Mesodermal cell (in vitro differentiated cells): ENCODE data around the gene LIPC.

Experiments
- H3K27ac ChIP-seq: 2 replicates; pipeline ENCODE4 v1.7.0; 2013; ENCODE audit warnings: mild to moderate bottlenecking, low read depth, low read length, moderate library complexity; ENCODE audit not compliant: severe bottlenecking
- H3K36me3 ChIP-seq: 2 replicates; pipeline ENCODE4 v1.7.1; 2013; ENCODE audit warnings: mild to moderate bottlenecking, low read length, moderate library complexity; ENCODE audit not compliant: control insufficient read depth, insufficient read depth
- H3K4me1 ChIP-seq: one replicate; pipeline ENCODE4 v1.7.1; 2013; ENCODE audit warnings: mild to moderate bottlenecking, low read length; ENCODE audit not compliant: insufficient read depth, control insufficient read depth, poor library complexity, severe bottlenecking
- H3K4me3 ChIP-seq: 2 replicates; pipeline ENCODE4 v1.7.0; 2013; ENCODE audit warnings: low read length, control low read depth, mild to moderate bottlenecking; ENCODE audit not compliant: insufficient read depth, poor library complexity, severe bottlenecking; ENCODE audit errors: extremely low read depth
- H3K9me3 ChIP-seq: 2 replicates; pipeline ENCODE4 v1.7.1; 2013; ENCODE audit warnings: mild to moderate bottlenecking, low read length, moderate library complexity; ENCODE audit not compliant: control insufficient read depth
- WGBS, 2 experiments: methylation state at CpG; one replicate each; pipeline ENCODE4 v1.1.5; 2013; ENCODE audit warnings: missing lambda C conversion rate in 2 of 2; ENCODE audit not compliant: insufficient coverage in 2 of 2; 5-methylcytosine and 5-hydroxymethylcytosine counted together

LIPC gene

DNA sequence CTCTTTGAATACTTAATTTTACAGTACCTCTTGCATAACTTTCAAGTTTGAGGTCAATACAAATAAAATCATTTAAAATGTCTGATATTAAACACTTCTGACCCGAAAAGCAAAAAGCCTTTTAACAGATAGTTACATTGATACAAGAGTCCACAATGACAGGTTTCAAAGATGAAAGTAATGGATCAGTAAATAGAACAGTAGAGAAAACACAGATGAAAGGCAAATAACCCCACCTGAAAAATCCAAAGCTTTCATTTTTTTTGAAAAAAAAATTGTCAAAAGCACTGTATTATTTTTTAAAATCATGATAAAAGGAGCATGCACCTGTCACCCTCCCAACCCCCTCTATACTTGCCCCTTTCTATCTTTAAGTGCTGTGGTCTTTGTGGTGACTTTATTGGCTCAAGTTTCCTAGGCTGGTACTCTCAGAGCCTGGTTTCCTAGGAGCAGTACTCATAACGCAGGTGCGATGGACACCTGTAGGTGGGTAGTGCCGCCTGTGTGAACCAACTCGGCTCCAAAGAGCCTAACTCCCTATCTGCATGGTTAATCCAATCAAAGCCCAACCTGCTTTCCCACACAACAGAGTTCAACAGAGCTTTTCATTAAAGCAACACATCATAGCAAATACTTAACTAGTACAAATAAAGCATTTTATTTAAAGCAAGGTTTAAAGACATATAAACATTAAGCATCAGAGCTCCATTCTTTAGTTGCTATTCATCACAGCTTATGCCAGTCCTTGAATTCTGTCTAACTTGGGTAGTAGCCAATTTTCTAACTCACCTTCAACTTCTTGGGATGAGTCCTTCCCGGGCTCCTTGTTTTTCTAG, 32.2 kb downstream of the LIPC start:
- Histone ChIP-seq H3K4me1 (peaks cover 8% of the 10 kb centered on the region), H3K4me3 (no peak overlapping the region), H3K27ac (no peak overlapping the region), H3K9me3 (no peaks in the 10 kb centered on the region), H3K36me3 (no peaks in the 10 kb centered on the region)
- 97 to 98% methylated on average over 4 of the region's 6 CpGs for WGBS, 2 experiments

- peaks cover 11% of the 10 kb centered on the region for H3K4me1 ChIP-seq
- no peak overlapping the region for H3K27ac ChIP-seq
These were observed 33.3 kb downstream of the LIPC start for GRCh38 chr15:58465070-58465469.

GRCh38 chr15:58465866-58466517, 34.2 kb downstream of the LIPC start:
- Histone ChIP-seq H3K36me3 (no peaks in the 10 kb centered on the region), H3K27ac (no peak overlapping the region), H3K9me3 (no peaks in the 10 kb centered on the region), H3K4me1 (peaks cover 18% of the 10 kb centered on the region), H3K4me3 (no peak overlapping the region)
- 96 to 97% methylated on average over 3 to 6 of the region's 7 CpGs for WGBS, 2 experiments

More at GRCh38 chr15:58465070-58465469, 33.3 kb downstream of the LIPC start:
- Histone ChIP-seq H3K4me3 (no peak overlapping the region), H3K9me3 (no peaks in the 10 kb centered on the region), H3K36me3 (no peaks in the 10 kb centered on the region)

DNA sequence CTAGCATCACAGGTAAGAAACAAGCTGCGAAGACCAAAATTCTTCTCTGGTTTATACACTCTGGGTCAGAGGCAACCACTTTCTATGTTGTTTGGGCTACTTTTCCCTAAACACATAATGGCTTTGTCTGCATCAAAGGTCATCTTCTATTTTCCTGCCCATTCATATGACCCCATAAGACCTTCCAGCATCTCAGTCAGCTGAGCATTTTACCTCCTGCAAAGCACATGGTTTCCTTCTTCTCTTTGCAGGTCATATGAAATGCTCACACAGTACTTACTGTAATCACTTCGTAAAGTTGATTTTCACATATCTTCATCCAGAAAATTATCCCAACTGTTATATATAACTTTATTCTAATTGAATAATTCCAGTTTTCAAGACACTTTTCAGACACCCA, 34.8 kb downstream of the LIPC start:
- Histone ChIP-seq H3K36me3 (no peaks in the 10 kb centered on the region), H3K9me3 (no peaks in the 10 kb centered on the region), H3K4me3 (no peak overlapping the region), H3K4me1 (peaks cover 18% of the 10 kb centered on the region), H3K27ac (no peak overlapping the region)
- 95 to 100% methylated on average over 1 to 2 of the region's 2 CpGs for whole genome bisulfite sequencing, 2 experiments

GRCh38 chr15:58467121-58467721, 35.4 kb downstream of the LIPC start:
- Histone ChIP-seq H3K9me3 (no peaks in the 10 kb centered on the region), H3K4me3 (no peak overlapping the region), H3K27ac (no peak overlapping the region), H3K4me1 (peaks cover 18% of the 10 kb centered on the region), H3K36me3 (no peaks in the 10 kb centered on the region)
- 85 to 91% methylated on average over 13 of the region's 15 CpGs for WGBS, 2 experiments

- Histone ChIP-seq H3K27ac (no peak overlapping the region), H3K4me1 (peaks cover 24% of the 10 kb centered on the region), H3K9me3 (no peaks in the 10 kb centered on the region), H3K36me3 (no peaks in the 10 kb centered on the region), H3K4me3 (no peak overlapping the region)
- 93 to 100% methylated on average over 6 to 8 of the region's 9 CpGs for WGBS, 2 experiments
These were observed 36.1 kb downstream of the LIPC start for GRCh38 chr15:58467722-58468423.

GRCh38 chr15:58469432-58470353, 37.9 kb downstream of the LIPC start:
- Histone ChIP-seq H3K4me1 (peaks cover 36% of the 10 kb centered on the region), H3K9me3 (no peaks in the 10 kb centered on the region), H3K4me3 (no peak overlapping the region), H3K36me3 (no peaks in the 10 kb centered on the region), H3K27ac (peak overlapping the region; percentile 88)
- WGBS, 2 experiments, result 50 to 56% methylated on average over 7 to 9 of the region's 11 CpGs

- Histone ChIP-seq H3K27ac (no peak overlapping the region), H3K36me3 (no peaks in the 10 kb centered on the region), H3K4me3 (no peak overlapping the region), H3K4me1 (peaks cover 43% of the 10 kb centered on the region), H3K9me3 (no peaks in the 10 kb centered on the region)
- WGBS, 2 experiments, result 86% methylated on average over 1 of the region's 1 CpG; no CpG with 5 or more reads in 1 of the 2 experiments
These were observed 39.6 kb downstream of the LIPC start for GRCh38 chr15:58471348-58471747.

GRCh38 chr15:58472221-58472620, 40.4 kb downstream of the LIPC start:
- no peak overlapping the region for H3K27ac ChIP-seq
- H3K4me3 ChIP-seq, result no peak overlapping the region
- H3K9me3 ChIP-seq, result no peaks in the 10 kb centered on the region
- H3K4me1 ChIP-seq, result peaks cover 52% of the 10 kb centered on the region
- no peaks in the 10 kb centered on the region for H3K36me3 ChIP-seq
- 88 to 100% methylated on average over 2 to 4 of the region's 4 CpGs for WGBS, 2 experiments
